NCI-H345 treated with DMSO at 0.1 percent for 48 hours (cell line): Measurements from ENCODE around the gene SESN2.
"Not testable (repeated sequence)": the region's sequence is repeated elsewhere in the genome, so short reads cannot be mapped to it uniquely, and the experiment has no call there.

Source experiments
- DNase-seq: peaks from one replicate; lab custom pipeline; 2025; ENCODE audit not compliant: unreplicated experiment; lab: John Stamatoyannopoulos, UW

The SESN2 gene

GRCh38 chr1:28326984-28327383 is 67.7 kb downstream of the SESN2 start:
- no peak for DNase-seq

- DNase-seq = not testable (repeated sequence)
Measured at GRCh38 chr1:28327431-28327830, 68.1 kb downstream of the SESN2 start.

- no peak for DNase-seq
Measured at GRCh38 chr1:28328228-28328648, 68.9 kb downstream of the SESN2 start.

GRCh38 chr1:28329395-28330153 is 70.3 kb downstream of the SESN2 start:
- DNase-seq = no peak
